ENCODE data around the gene VTI1A. TPM values are rescaled to one million over a fixed set of nuclear protein-coding genes. Genes with fewer than 3 reads are reported as not detected.

VTI1A gene
- total and polyA plus RNA-seq, 2 experiments from 2014 or later, result 26.8 to 31.0 TPM

DNA sequence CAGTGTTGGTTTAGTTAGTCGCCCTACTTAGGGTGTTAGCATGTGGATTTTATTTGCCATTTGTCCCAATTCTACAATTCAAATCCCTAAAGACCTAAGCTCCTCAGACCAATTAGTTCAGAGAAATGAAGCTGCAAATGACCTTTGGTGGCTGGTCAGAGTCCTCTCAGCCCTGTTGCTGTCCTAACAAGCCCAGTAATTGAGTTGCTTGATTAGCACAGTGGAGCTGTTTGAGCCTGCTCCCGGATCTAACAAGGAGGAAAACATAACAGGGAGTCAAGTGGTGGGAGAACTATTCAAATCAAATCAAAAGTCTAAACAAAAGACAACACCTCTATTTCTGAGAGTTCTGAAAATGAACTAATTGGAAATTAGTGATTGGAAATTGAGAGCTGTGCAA, 22.4 kb upstream of the VTI1A start (continued):
- TF ChIP-seq, protein P1, sequence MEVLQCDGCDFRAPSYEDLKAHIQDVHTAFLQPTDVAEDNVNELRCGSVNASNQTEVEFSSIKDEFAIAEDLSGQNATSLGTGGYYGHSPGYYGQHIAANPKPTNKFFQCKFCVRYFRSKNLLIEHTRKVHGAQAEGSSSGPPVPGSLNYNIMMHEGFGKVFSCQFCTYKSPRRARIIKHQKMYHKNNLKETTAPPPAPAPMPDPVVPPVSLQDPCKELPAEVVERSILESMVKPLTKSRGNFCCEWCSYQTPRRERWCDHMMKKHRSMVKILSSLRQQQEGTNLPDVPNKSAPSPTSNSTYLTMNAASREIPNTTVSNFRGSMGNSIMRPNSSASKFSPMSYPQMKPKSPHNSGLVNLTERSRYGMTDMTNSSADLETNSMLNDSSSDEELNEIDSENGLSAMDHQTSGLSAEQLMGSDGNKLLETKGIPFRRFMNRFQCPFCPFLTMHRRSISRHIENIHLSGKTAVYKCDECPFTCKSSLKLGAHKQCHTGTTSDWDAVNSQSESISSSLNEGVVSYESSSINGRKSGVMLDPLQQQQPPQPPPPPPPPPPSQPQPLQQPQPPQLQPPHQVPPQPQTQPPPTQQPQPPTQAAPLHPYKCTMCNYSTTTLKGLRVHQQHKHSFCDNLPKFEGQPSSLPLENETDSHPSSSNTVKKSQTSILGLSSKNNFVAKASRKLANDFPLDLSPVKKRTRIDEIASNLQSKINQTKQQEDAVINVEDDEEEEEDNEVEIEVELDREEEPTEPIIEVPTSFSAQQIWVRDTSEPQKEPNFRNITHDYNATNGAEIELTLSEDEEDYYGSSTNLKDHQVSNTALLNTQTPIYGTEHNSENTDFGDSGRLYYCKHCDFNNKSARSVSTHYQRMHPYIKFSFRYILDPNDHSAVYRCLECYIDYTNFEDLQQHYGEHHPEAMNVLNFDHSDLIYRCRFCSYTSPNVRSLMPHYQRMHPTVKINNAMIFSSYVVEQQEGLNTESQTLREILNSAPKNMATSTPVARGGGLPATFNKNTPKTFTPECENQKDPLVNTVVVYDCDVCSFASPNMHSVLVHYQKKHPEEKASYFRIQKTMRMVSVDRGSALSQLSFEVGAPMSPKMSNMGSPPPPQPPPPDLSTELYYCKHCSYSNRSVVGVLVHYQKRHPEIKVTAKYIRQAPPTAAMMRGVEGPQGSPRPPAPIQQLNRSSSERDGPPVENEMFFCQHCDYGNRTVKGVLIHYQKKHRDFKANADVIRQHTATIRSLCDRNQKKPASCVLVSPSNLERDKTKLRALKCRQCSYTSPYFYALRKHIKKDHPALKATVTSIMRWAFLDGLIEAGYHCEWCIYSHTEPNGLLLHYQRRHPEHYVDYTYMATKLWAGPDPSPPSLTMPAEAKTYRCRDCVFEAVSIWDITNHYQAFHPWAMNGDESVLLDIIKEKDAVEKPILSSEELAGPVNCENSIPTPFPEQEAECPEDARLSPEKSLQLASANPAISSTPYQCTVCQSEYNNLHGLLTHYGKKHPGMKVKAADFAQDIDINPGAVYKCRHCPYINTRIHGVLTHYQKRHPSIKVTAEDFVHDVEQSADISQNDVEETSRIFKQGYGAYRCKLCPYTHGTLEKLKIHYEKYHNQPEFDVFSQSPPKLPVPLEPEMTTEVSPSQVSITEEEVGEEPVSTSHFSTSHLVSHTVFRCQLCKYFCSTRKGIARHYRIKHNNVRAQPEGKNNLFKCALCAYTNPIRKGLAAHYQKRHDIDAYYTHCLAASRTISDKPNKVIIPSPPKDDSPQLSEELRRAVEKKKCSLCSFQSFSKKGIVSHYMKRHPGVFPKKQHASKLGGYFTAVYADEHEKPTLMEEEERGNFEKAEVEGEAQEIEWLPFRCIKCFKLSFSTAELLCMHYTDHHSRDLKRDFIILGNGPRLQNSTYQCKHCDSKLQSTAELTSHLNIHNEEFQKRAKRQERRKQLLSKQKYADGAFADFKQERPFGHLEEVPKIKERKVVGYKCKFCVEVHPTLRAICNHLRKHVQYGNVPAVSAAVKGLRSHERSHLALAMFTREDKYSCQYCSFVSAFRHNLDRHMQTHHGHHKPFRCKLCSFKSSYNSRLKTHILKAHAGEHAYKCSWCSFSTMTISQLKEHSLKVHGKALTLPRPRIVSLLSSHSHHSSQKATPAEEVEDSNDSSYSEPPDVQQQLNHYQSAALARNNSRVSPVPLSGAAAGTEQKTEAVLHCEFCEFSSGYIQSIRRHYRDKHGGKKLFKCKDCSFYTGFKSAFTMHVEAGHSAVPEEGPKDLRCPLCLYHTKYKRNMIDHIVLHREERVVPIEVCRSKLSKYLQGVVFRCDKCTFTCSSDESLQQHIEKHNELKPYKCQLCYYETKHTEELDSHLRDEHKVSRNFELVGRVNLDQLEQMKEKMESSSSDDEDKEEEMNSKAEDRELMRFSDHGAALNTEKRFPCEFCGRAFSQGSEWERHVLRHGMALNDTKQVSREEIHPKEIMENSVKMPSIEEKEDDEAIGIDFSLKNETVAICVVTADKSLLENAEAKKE (CRISPR knock-in tag; IDR thresholded peaks at IDR 0.05), result no peak
- TF ChIP-seq CTCF (conservative IDR thresholded peaks at IDR 0.05; ENCODE audit: low read depth in 2 of 2) (no peak), ZNF114 (CRISPR knock-in tag; IDR thresholded peaks at IDR 0.05) (no peak), JUNB (IDR thresholded peaks at IDR 0.05; ENCODE audit: unreplicated experiment) (no peak), EZH2phosphoT487 (IDR thresholded peaks at IDR 0.05; ENCODE audit: unreplicated experiment) (no peak), CREB1 (CRISPR knock-in tag; IDR thresholded peaks at IDR 0.05; ENCODE audit: low read depth) (no peak)

GRCh38 chr10:112426111-112426510, 20.9 kb upstream of the VTI1A start:
- H3K4me3 ChIP-seq, result no peak overlapping the region
- no peaks in the 10 kb centered on the region for H3F3A ChIP-seq (replicated peaks; ENCODE audit: low read depth)
- peaks cover 4% of the 10 kb centered on the region for H3K27me3 Mint-ChIP-seq (ENCODE audit: insufficient read depth, low read depth, poor library complexity)
- no peaks in the 10 kb centered on the region for H4K20me1 ChIP-seq (replicated peaks; ENCODE audit: insufficient read depth)
- H3K9me3 Mint-ChIP-seq, result no peaks in the 10 kb centered on the region
- no peaks in the 10 kb centered on the region for H3K4me1 ChIP-seq (ENCODE audit: insufficient read depth)
- no peaks in the 10 kb centered on the region for H3K79me2 ChIP-seq (replicated peaks; ENCODE audit: insufficient read depth)
- no peak overlapping the region for H3K27ac Mint-ChIP-seq
- H3K9me2 ChIP-seq (ENCODE audit: insufficient read depth), result no peaks in the 10 kb centered on the region
- H3K27me3 ChIP-seq (ENCODE audit: insufficient read depth), result no peaks in the 10 kb centered on the region
- DNase-seq (ENCODE audit: low spot score) (no peak), ATAC-seq (no peak)
- H3K4me3 Mint-ChIP-seq, result no peak overlapping the region
- no peaks in the 10 kb centered on the region for H3K36me3 ChIP-seq (ENCODE audit: insufficient read depth)
- H2AFZ ChIP-seq, result no peak overlapping the region
- no peak overlapping the region for H3K27ac ChIP-seq (ENCODE audit: low read depth)
- H3K4me1 Mint-ChIP-seq, result no peaks in the 10 kb centered on the region
- H3K36me3 Mint-ChIP-seq (ENCODE audit: low read depth), result peaks cover 6% of the 10 kb centered on the region
- no peak overlapping the region for H3K4me2 ChIP-seq
- TF ChIP-seq JUNB (IDR thresholded peaks at IDR 0.05; ENCODE audit: unreplicated experiment) (no peak), ZNF114 (CRISPR knock-in tag; IDR thresholded peaks at IDR 0.05) (no peak), EZH2 (IDR thresholded peaks at IDR 0.05; ENCODE audit: low read depth, unreplicated experiment) (no peak)
- TF ChIP-seq, protein P1 (CRISPR knock-in tag; IDR thresholded peaks at IDR 0.05), result no peak
